Stimulated activated naive B cell treated with anti-CD40 and anti-IgM and Interleukin-4, amounts not matched to agents 10 μg/mL and 1 μg/mL and 100 μg/mL, for 72 hours (primary cell): Measurements from ENCODE around the gene CEP68.
A peak's percentile ranks its signal among the peaks of the same experiment; 100 is the strongest.
"Not testable (repeated sequence)": the region's sequence is repeated elsewhere in the genome, so short reads cannot be mapped to it uniquely, and the experiment has no call there.

Experiments used
- ATAC-seq, 2 donors: fragments of 150-1000 bp; cut with Tn5 transposase; replicated peaks; 2 replicates each; pipeline ENCODE4 v1.10.0; 2021; ENCODE audit warnings: moderate library complexity in 1 of 2
- DNase-seq: peaks from one replicate; pipeline ENCODE4 v3.0.0; 2021
- H3K27ac Mint-ChIP-seq: one replicate; pipeline ENCODE4 v1.8.0; 2022; ENCODE audit warnings: mild to moderate bottlenecking, mixed read lengths
- H3K27me3 Mint-ChIP-seq, 2 donors: one replicate each; pipeline ENCODE4 v1.8.0; 2022; ENCODE audit warnings: mixed read lengths in 2 of 2
- H3K36me3 Mint-ChIP-seq, 2 donors: one replicate each; pipeline ENCODE4 v1.8.0; 2022; ENCODE audit warnings: mixed read lengths in 2 of 2, mild to moderate bottlenecking in 1 of 2
- H3K4me1 Mint-ChIP-seq, 2 donors: one replicate each; pipeline ENCODE4 v1.8.0; 2022; ENCODE audit warnings: mixed read lengths in 2 of 2, mild to moderate bottlenecking in 1 of 2
- H3K4me3 Mint-ChIP-seq, 2 donors: one replicate each; pipeline ENCODE4 v1.8.0; 2022; ENCODE audit warnings: mild to moderate bottlenecking in 2 of 2, mixed read lengths in 2 of 2, moderate library complexity in 1 of 2
- H3K9me3 Mint-ChIP-seq, 2 donors: one replicate each; pipeline ENCODE4 v1.8.0; 2022; ENCODE audit warnings: mixed read lengths in 2 of 2, mild to moderate bottlenecking in 1 of 2

The CEP68 gene

GRCh38 chr2:65129826-65130663 is 73.8 kb downstream of the CEP68 start, which contains the start of gene RAB1A:
Gene RAB1A (minus strand): TSS chr2:65130106. CDS start chr2:65129915, 191 bp downstream.
- Mint-ChIP-seq H3K4me3 (peak within 1 kb of the TSS; percentile 93 to 99), H3K27ac (peak within 1 kb of the TSS; percentile 99), H3K9me3 (no peaks in the 10 kb centered on the region), H3K4me1 (peaks cover 15 to 26% of the 10 kb centered on the region in 2 donors), H3K36me3 (peaks cover 8 to 10% of the 10 kb centered on the region in 2 donors), H3K27me3 (no peaks in the 10 kb centered on the region)
- peak; percentile 95 to 96 for ATAC-seq
- DNase-seq, result peak; percentile 98

GRCh38 chr2:65130664-65131175 is 74.5 kb downstream of the CEP68 start:
- H3K27ac Mint-ChIP-seq, result peak overlapping the region; percentile 99
- no peaks in the 10 kb centered on the region for H3K9me3 Mint-ChIP-seq
- H3K27me3 Mint-ChIP-seq, result no peaks in the 10 kb centered on the region
- peaks cover 15 to 24% of the 10 kb centered on the region in 2 donors for H3K4me1 Mint-ChIP-seq
- DNase-seq, result no peak
- H3K4me3 Mint-ChIP-seq, result peak overlapping the region; percentile 93 to 99
- peaks cover 8 to 10% of the 10 kb centered on the region in 2 donors for H3K36me3 Mint-ChIP-seq
- peak; percentile 33 to 35 for ATAC-seq

GRCh38 chr2:65132930-65133329 is 76.7 kb downstream of the CEP68 start:
- not testable (repeated sequence) for H3K9me3 Mint-ChIP-seq

GRCh38 chr2:65133626-65134025 is 77.4 kb downstream of the CEP68 start:
- no peak for ATAC-seq
- no peaks in the 10 kb centered on the region for H3K9me3 Mint-ChIP-seq

More at GRCh38 chr2:65132930-65133329, 76.7 kb downstream of the CEP68 start:
- not testable (repeated sequence) for H3K27ac Mint-ChIP-seq, ATAC-seq, H3K4me1 Mint-ChIP-seq, H3K36me3 Mint-ChIP-seq, H3K27me3 Mint-ChIP-seq, DNase-seq, H3K4me3 Mint-ChIP-seq

GRCh38 chr2:65134158-65134557 is 77.9 kb downstream of the CEP68 start:
- Mint-ChIP-seq H3K4me3 (no peak overlapping the region), H3K27me3 (no peaks in the 10 kb centered on the region), H3K27ac (no peak overlapping the region), H3K36me3 (peaks cover 3 to 4% of the 10 kb centered on the region in 2 donors), H3K4me1 (peaks cover 0 to 3% of the 10 kb centered on the region in 2 donors), H3K9me3 (no peaks in the 10 kb centered on the region)
- no peak for DNase-seq
- no peak for ATAC-seq

More at GRCh38 chr2:65133626-65134025, 77.4 kb downstream of the CEP68 start:
- H3K27me3 Mint-ChIP-seq, result no peaks in the 10 kb centered on the region
- H3K4me1 Mint-ChIP-seq, result peaks cover 2 to 5% of the 10 kb centered on the region in 2 donors
- no peak overlapping the region for H3K27ac Mint-ChIP-seq
- no peak for DNase-seq
- no peak overlapping the region for H3K4me3 Mint-ChIP-seq
- peaks cover 4 to 5% of the 10 kb centered on the region in 2 donors for H3K36me3 Mint-ChIP-seq

- Mint-ChIP-seq H3K9me3 (no peaks in the 10 kb centered on the region), H3K27ac (no peak overlapping the region), H3K4me3 (no peak overlapping the region), H3K36me3 (no peaks in the 10 kb centered on the region), H3K27me3 (peaks cover 0 to 5% of the 10 kb centered on the region in 2 donors), H3K4me1 (no peaks in the 10 kb centered on the region)
- no peak for DNase-seq
- ATAC-seq, result no peak
Observed at GRCh38 chr2:65136253-65136652, 80.0 kb downstream of the CEP68 start.
